Stimulated activated naive CD8-positive, alpha-beta T cell treated with anti-CD3 and anti-CD28 coated beads, Interleukin-15, Interleukin-2, amounts not matched to agents 100 ng/mL and 50 ng/mL, for 24 hours (primary cell): Measurements from ENCODE around the gene C10orf105.
A peak's percentile ranks its signal among the peaks of the same experiment; 100 is the strongest.

Experiments used
- H3K27ac Mint-ChIP-seq: one replicate; pipeline ENCODE4 v1.8.0; 2021; ENCODE audit warnings: mild to moderate bottlenecking, mixed read lengths
- H3K27me3 Mint-ChIP-seq: one replicate; pipeline ENCODE4 v1.8.0; 2021; ENCODE audit warnings: mixed read lengths
- H3K36me3 Mint-ChIP-seq: one replicate; pipeline ENCODE4 v1.8.0; 2021; ENCODE audit warnings: low read depth, mixed read lengths
- H3K4me1 Mint-ChIP-seq: one replicate; pipeline ENCODE4 v1.8.0; 2021; ENCODE audit warnings: low read depth, mixed read lengths
- H3K4me3 Mint-ChIP-seq: one replicate; pipeline ENCODE4 v1.8.0; 2021; ENCODE audit warnings: mild to moderate bottlenecking, mixed read lengths
- H3K9me3 Mint-ChIP-seq: one replicate; pipeline ENCODE4 v1.8.0; 2021; ENCODE audit warnings: mixed read lengths

C10orf105 gene

DNA sequence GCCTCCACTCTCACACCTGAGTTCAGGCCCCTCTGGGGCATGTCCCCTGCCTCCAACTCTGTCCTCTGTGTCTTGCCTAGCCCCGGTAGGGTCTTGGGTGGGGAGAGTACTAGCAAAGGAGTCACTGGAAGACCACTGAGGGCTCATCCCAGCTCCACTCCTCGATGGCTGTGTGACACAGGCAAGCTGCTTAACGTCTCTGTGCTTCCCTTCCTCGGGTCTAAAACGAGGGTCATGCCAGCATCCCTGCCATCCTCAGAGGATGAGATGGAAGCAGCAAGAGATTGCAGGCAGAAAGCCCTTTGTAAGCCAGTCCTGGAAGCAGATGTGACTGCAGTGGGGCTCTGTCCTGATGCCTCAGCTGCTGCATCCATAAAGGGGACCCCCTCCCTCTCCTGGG lies 15.2 kb upstream of the C10orf105 start:
- H3K36me3 Mint-ChIP-seq: no peaks in the 10 kb centered on the region
- peak overlapping the region; percentile 75 for H3K4me3 Mint-ChIP-seq
- H3K27me3 Mint-ChIP-seq: no peaks in the 10 kb centered on the region
- peak overlapping the region; percentile 99 for H3K27ac Mint-ChIP-seq
- H3K9me3 Mint-ChIP-seq: no peaks in the 10 kb centered on the region
- peaks cover 98% of the 10 kb centered on the region for H3K4me1 Mint-ChIP-seq

- Mint-ChIP-seq H3K4me1 (peaks cover 98% of the 10 kb centered on the region), H3K36me3 (no peaks in the 10 kb centered on the region), H3K9me3 (no peaks in the 10 kb centered on the region), H3K27ac (peak overlapping the region; percentile 99), H3K27me3 (no peaks in the 10 kb centered on the region), H3K4me3 (no peak overlapping the region)
Observed at GRCh38 chr10:71731791-71732190, 12.2 kb upstream of the C10orf105 start.

DNA sequence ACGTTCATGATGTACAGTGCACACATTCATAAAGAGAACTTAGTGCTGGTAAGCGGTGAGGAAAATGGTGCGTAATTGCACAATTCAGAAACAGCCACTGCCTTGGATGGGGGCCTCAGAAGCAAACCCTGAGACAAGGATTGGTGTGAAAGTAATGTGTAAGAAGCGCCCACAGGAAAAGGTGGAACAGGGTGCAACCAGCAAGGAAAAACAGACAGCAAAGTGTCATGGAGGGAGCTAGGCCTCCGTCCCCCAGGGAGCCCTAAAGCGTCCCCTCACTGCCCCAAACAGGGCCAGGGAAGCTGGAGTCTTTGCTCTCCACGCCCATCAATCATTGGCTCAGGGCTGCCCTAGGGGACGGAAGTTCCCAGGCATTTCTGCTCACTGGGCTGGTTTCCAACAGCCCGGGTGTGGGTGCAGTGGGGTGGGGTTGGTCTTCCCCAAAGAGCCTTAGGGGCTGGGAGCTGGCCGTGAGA lies 9.6 kb upstream of the C10orf105 start:
- H3K4me1 Mint-ChIP-seq: peaks cover 98% of the 10 kb centered on the region
- peak overlapping the region; percentile 99 for H3K27ac Mint-ChIP-seq
- no peaks in the 10 kb centered on the region for H3K36me3 Mint-ChIP-seq
- H3K9me3 Mint-ChIP-seq: no peaks in the 10 kb centered on the region
- H3K4me3 Mint-ChIP-seq: peak overlapping the region; percentile 42
- no peaks in the 10 kb centered on the region for H3K27me3 Mint-ChIP-seq

- H3K36me3 Mint-ChIP-seq: no peaks in the 10 kb centered on the region
Observed at GRCh38 chr10:71727738-71728737, 8.5 kb upstream of the C10orf105 start.

GRCh38 chr10:71727105-71727737 lies 7.6 kb upstream of the C10orf105 start:
- H3K36me3 Mint-ChIP-seq: no peaks in the 10 kb centered on the region
- no peaks in the 10 kb centered on the region for H3K27me3 Mint-ChIP-seq
- H3K4me1 Mint-ChIP-seq: peaks cover 98% of the 10 kb centered on the region
- H3K27ac Mint-ChIP-seq: peak overlapping the region; percentile 99
- H3K9me3 Mint-ChIP-seq: no peaks in the 10 kb centered on the region
- peak overlapping the region; percentile 69 for H3K4me3 Mint-ChIP-seq

More at GRCh38 chr10:71727738-71728737, 8.5 kb upstream of the C10orf105 start:
- Mint-ChIP-seq H3K27me3 (no peaks in the 10 kb centered on the region), H3K9me3 (no peaks in the 10 kb centered on the region), H3K4me1 (peaks cover 100% of the 10 kb centered on the region), H3K27ac (peak overlapping the region; percentile 99), H3K4me3 (peak overlapping the region; percentile 69)

DNA sequence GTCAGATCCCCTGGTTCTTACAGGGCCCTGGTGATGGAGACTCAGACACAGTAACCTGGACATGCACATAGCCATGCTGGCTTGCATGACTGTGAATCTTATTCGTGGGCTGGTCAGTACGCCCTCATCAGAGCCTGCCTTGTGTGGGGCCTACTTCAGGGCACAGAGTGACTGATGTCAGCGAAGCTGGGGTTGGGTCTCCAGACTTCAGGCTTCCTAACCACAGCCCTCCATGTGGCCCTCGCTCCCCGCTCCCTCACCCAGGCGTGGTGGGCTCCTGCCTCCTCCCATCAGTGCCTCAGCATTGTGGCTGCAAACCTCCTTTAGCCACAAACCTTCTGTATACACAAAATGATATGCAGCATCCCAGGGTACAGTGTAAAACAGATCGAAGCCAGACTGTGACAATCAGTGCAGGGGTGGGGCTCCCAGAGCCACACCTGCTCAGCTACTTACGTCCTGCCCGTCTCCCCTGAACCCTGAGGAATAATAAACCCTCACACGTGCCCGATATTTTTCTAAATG lies 7.1 kb upstream of the C10orf105 start:
- Mint-ChIP-seq H3K9me3 (no peaks in the 10 kb centered on the region), H3K27ac (peak overlapping the region; percentile 99), H3K27me3 (no peaks in the 10 kb centered on the region), H3K4me3 (peak overlapping the region; percentile 69), H3K4me1 (peaks cover 92% of the 10 kb centered on the region), H3K36me3 (no peaks in the 10 kb centered on the region)

- Mint-ChIP-seq H3K27me3 (no peaks in the 10 kb centered on the region), H3K36me3 (no peaks in the 10 kb centered on the region), H3K4me1 (peaks cover 87% of the 10 kb centered on the region), H3K27ac (peak overlapping the region; percentile 99), H3K9me3 (no peaks in the 10 kb centered on the region), H3K4me3 (peak overlapping the region; percentile 69)
Observed at GRCh38 chr10:71725998-71726579, 6.5 kb upstream of the C10orf105 start.

DNA sequence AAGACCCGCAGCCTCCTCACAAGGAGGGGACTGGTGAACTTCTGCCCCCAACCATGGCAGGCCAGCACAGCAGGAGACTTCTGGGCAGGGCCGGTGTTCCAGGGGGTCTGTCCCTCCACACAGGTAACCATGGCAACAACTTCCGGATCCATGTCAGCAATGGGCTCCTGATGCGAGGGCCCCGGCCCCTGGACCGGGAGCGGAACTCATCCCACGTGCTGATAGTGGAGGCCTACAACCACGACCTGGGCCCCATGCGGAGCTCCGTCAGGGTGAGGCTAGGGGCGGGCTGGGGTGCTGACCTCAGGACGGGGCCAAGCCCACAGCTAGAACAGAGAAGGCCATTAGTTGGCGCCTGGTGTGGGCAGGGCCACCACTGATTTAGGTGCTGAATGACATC lies 5.7 kb upstream of the C10orf105 start:
- H3K36me3 Mint-ChIP-seq: no peaks in the 10 kb centered on the region

DNA sequence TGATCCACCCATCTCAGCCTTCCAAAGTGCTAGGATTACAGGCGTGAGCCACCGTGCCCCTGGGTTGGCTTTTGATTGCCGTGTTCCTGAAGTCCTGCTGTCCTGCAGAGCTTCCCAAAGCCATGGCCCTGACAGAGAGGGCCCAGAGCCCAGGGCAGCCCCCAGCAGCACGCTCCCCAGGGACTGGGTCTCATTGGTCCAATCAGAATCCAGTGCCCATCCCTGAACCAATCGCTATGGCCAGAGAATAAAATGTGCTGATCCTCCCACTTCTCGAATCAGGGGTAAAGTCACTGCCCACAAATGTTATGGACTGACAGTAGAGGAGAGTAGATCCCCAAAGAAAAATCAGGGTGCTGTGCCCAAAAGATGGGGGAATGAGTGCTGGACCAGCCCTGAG lies 5.0 kb upstream of the C10orf105 start:
- Mint-ChIP-seq H3K4me1 (peaks cover 75% of the 10 kb centered on the region), H3K27ac (peak overlapping the region; percentile 99), H3K36me3 (no peaks in the 10 kb centered on the region), H3K4me3 (no peak overlapping the region), H3K9me3 (no peaks in the 10 kb centered on the region), H3K27me3 (no peaks in the 10 kb centered on the region)

More for the DNA sequence above, 5.7 kb upstream of the C10orf105 start:
- peak overlapping the region; percentile 69 for H3K4me3 Mint-ChIP-seq
- H3K27me3 Mint-ChIP-seq: no peaks in the 10 kb centered on the region
- peak overlapping the region; percentile 99 for H3K27ac Mint-ChIP-seq
- peaks cover 82% of the 10 kb centered on the region for H3K4me1 Mint-ChIP-seq
- H3K9me3 Mint-ChIP-seq: no peaks in the 10 kb centered on the region

GRCh38 chr10:71723311-71723710 lies 3.7 kb upstream of the C10orf105 start:
- Mint-ChIP-seq H3K4me1 (peaks cover 63% of the 10 kb centered on the region), H3K27ac (peak overlapping the region; percentile 65), H3K36me3 (no peaks in the 10 kb centered on the region), H3K4me3 (no peak overlapping the region), H3K27me3 (no peaks in the 10 kb centered on the region), H3K9me3 (no peaks in the 10 kb centered on the region)

DNA sequence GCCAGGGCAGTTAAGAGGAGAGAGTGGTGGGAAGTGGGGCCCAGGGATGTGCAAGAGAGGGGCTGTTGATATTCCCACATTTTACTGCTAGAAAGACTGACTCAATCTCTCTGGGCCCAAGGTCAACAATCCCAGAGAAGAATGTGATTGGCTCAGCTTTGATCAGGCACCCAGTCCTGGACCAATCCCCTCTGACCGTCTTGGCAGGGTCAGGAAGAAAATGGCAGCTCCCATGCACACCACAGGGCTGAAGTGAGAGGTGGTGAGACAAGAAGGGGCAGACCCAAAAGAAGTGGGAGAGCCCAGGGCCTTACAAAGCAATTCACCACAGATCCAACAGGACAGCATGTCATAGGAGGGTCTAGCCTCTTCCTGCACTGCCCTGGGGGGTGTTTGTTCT lies 3.3 kb upstream of the C10orf105 start:
- H3K4me3 Mint-ChIP-seq: no peak overlapping the region
- H3K9me3 Mint-ChIP-seq: no peaks in the 10 kb centered on the region
- H3K27me3 Mint-ChIP-seq: no peaks in the 10 kb centered on the region
- peaks cover 58% of the 10 kb centered on the region for H3K4me1 Mint-ChIP-seq
- H3K36me3 Mint-ChIP-seq: no peaks in the 10 kb centered on the region
- peak overlapping the region; percentile 34 for H3K27ac Mint-ChIP-seq

DNA sequence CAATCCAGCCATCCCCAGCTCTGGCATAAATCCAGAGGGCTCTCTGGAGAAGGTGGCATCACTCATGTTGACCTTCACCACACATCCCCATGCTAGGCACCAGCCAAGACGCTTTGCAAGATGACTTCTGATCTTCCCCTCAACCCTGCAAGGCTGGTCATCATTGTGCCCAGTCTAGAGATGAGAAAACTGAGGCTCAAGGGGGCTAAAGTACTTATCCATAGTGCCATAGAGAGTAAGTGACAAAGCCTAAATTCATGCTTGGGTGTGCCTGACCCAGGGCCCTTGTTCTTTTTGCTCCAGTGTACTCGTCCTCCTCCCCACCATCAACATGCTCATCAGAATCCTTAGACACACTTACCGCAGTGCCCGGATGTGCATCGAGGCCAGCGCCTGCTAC lies 1.7 kb upstream of the C10orf105 start:
- peaks cover 56% of the 10 kb centered on the region for H3K4me1 Mint-ChIP-seq
- H3K36me3 Mint-ChIP-seq: no peaks in the 10 kb centered on the region
- no peaks in the 10 kb centered on the region for H3K27me3 Mint-ChIP-seq
- H3K4me3 Mint-ChIP-seq: no peak overlapping the region
- H3K9me3 Mint-ChIP-seq: no peaks in the 10 kb centered on the region
- H3K27ac Mint-ChIP-seq: peak overlapping the region; percentile 26

DNA sequence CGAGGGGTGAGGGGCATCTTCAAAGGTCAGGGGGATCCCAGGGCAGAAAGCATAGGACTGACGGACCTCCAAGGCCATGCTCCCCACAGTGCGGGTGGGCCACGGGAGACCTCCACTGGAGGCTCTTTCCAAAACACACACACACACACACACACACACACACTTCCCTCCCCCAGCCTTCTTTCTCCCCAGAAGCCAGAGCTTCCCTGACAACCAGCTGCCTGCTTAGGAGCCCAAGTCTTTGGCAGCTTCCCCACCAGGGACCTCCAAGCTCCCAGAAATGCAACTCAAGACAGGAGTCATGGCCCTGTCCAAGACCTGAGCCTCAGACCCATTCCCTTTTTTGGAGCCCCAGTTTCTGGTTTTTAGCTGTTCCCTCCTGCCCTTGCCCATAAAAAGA lies 710 bp upstream of the C10orf105 start:
- no peaks in the 10 kb centered on the region for H3K27me3 Mint-ChIP-seq
- H3K36me3 Mint-ChIP-seq: no peaks in the 10 kb centered on the region
- no peaks in the 10 kb centered on the region for H3K9me3 Mint-ChIP-seq
- H3K4me1 Mint-ChIP-seq: peaks cover 56% of the 10 kb centered on the region
- no peak overlapping the region for H3K27ac Mint-ChIP-seq
- no peak overlapping the region for H3K4me3 Mint-ChIP-seq

- Mint-ChIP-seq H3K36me3 (no peaks in the 10 kb centered on the region), H3K27ac (no peak overlapping the region), H3K4me1 (peaks cover 54% of the 10 kb centered on the region)
Observed at GRCh38 chr10:71719042-71719441, 536 bp downstream of the C10orf105 start.

More at GRCh38 chr10:71719042-71719441, 536 bp downstream of the C10orf105 start:
- Mint-ChIP-seq H3K9me3 (no peaks in the 10 kb centered on the region), H3K4me3 (no peak overlapping the region), H3K27me3 (no peaks in the 10 kb centered on the region)
